RWPE2 (cell line): Measurements from ENCODE around the gene TLK1.

Experiments
- ATAC-seq: fragments of 200-7000 bp; cut with Tn5 transposase; 3 replicates; pipeline ENCODE4 v1.9.1; 2021; ENCODE audit warnings: low read depth
- DNase-seq: peaks from one replicate; pipeline ENCODE4 v3.0.0-alpha.2; 2020; ENCODE audit warnings: low spot score
- H3K27ac ChIP-seq: fragments of 450-650 bp; 2 replicates; pipeline ENCODE4 v1.5.1; 2017; ENCODE audit warnings: mild to moderate bottlenecking; ENCODE audit not compliant: poor library complexity, severe bottlenecking
- H3K27me3 ChIP-seq: fragments of 250-450 bp; sonication (Bioruptor Pico); 2 replicates; pipeline ENCODE4 v1.5.1; 2021; ENCODE audit warnings: mild to moderate bottlenecking, moderate library complexity; ENCODE audit not compliant: insufficient read depth, poor library complexity, severe bottlenecking
- H3K36me3 ChIP-seq: fragments of 250-450 bp; sonication (Bioruptor Pico); 2 replicates; pipeline ENCODE4 v1.5.1; 2020; ENCODE audit warnings: low read depth, mild to moderate bottlenecking, moderate library complexity
- H3K4me1 ChIP-seq: fragments of 250-450 bp; sonication (Bioruptor Pico); 2 replicates; pipeline ENCODE4 v1.5.1; 2021; ENCODE audit warnings: mild to moderate bottlenecking, moderate library complexity; ENCODE audit not compliant: insufficient read depth, poor library complexity, severe bottlenecking
- H3K4me3 ChIP-seq: fragments of 250-450 bp; sonication (Bioruptor Pico); 2 replicates; pipeline ENCODE4 v1.5.1; 2021; ENCODE audit warnings: mild to moderate bottlenecking, moderate library complexity; ENCODE audit not compliant: severe bottlenecking
- H3K9me3 ChIP-seq: fragments of 250-450 bp; sonication (Bioruptor Pico); 2 replicates; pipeline ENCODE4 v1.5.1; 2021; ENCODE audit warnings: mild to moderate bottlenecking, moderate library complexity; ENCODE audit not compliant: severe bottlenecking
- CTCF ChIP-seq: fragments of 450-650 bp; IDR thresholded peaks from one replicate; pipeline ENCODE4 v1.5.1; 2017; ENCODE audit warnings: mild to moderate bottlenecking, moderate library complexity; ENCODE audit not compliant: poor library complexity, severe bottlenecking

Gene TLK1

DNA sequence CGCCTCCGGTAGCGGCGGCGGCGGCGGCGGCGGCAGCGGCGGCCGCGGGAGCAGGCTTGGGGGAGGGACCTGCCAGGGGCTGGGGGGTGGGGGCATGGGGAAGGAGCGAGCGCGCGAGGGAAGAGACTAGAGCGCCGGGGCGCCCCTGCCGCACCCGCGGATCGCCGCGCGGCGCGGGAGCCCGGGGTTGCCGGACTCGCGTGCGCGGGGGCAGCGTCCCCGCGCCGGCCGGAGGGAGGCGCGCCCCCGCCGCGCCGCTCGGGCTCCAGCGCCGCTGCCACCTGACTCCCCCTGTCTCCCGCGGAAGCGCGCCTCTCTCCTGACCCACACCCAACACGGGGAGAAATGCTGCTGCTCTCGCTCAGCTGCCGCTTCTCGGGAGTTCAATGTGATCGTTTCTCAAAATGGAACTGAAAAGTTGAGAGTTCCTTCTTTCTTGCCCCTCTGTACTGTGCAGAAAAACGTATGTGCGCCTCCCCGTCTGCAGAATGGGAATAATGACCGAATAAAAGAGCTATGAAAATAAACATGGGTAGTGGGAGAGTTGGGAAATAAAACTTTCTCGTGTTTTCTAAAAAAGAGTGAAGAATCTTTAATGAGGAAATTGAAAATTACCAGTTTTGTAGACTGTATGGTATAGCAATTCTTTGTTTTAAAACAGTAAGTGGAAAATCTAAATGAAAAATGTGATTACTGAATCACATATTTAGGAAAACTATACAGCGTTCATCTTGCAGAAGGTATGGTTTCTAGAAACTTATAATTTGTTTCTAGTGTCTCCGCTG is 455 bp upstream of the TLK1 start:
- DNase-seq, result peak; percentile 64
- peak overlapping the region; percentile 91 for H3K27ac ChIP-seq

DNA sequence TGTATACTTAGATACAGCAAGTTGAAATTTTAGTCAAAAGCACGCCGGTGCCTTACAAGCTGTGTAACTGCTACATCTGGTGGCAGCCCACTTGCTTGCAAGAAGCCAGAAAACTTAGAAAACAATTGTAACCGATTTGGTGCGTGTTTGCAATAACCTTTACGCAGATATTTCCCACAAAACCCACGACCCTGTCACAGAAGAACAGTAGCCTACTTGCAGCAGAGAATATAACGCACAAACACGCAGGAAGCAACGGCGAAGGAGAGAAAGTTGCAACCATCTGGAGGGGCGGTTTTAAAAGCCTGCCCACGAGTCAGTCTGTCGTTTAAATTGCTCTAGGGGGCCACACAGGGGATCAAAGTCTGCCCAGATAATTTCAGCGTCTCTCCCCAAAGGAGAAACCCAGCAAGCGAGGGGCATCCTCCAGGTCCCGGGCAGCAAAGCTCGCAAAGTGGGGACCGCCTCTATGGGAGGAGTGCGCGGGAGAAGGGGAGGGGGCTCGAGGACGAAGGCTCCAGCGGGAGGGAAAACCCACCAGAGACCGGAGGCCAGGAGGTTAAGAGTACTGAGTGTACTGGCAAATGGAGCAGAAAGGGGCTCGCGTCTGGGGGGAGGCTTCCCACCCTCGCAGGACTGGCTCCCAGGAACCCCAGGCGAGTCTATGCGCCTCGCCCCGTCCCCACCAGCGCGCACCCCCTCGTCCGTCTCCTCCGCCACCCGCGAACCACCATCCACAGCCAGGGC is 1.1 kb downstream of the TLK1 start:
- ATAC-seq (peak; percentile 45), DNase-seq (peak; percentile 51)
- Histone ChIP-seq H3K9me3 (no peaks in the 10 kb centered on the region), H3K27ac (peak overlapping the region; percentile 91), H3K4me1 (peaks cover 13% of the 10 kb centered on the region), H3K4me3 (peak overlapping the region; percentile 64), H3K27me3 (no peaks in the 10 kb centered on the region), H3K36me3 (no peaks in the 10 kb centered on the region)
- peak; percentile 59 for TF ChIP-seq CTCF

More for the DNA sequence above, 455 bp upstream of the TLK1 start:
- peak overlapping the region; percentile 64 for H3K4me3 ChIP-seq
- H3K27me3 ChIP-seq, result no peaks in the 10 kb centered on the region
- TF ChIP-seq CTCF, result peak; percentile 26
- H3K4me1 ChIP-seq, result peaks cover 7% of the 10 kb centered on the region
- H3K9me3 ChIP-seq, result no peaks in the 10 kb centered on the region
- no peaks in the 10 kb centered on the region for H3K36me3 ChIP-seq
- peak; percentile 58 for ATAC-seq

GRCh38 chr2:171158790-171159371 is 1.8 kb downstream of the TLK1 start:
- H3K27me3 ChIP-seq, result no peaks in the 10 kb centered on the region
- no peak for TF ChIP-seq CTCF
- peak overlapping the region; percentile 91 for H3K27ac ChIP-seq
- peaks cover 15% of the 10 kb centered on the region for H3K4me1 ChIP-seq
- H3K9me3 ChIP-seq, result no peaks in the 10 kb centered on the region
- ATAC-seq (no peak), DNase-seq (no peak)
- H3K4me3 ChIP-seq, result peak overlapping the region; percentile 64
- no peaks in the 10 kb centered on the region for H3K36me3 ChIP-seq

GRCh38 chr2:171158036-171158789 is 2.5 kb downstream of the TLK1 start:
- H3K9me3 ChIP-seq, result no peaks in the 10 kb centered on the region
- peaks cover 14% of the 10 kb centered on the region for H3K4me1 ChIP-seq
- no peak for TF ChIP-seq CTCF
- H3K27ac ChIP-seq, result no peak overlapping the region
- no peak for DNase-seq
- no peaks in the 10 kb centered on the region for H3K27me3 ChIP-seq
- no peak for ATAC-seq
- H3K36me3 ChIP-seq, result no peaks in the 10 kb centered on the region
- H3K4me3 ChIP-seq, result peak overlapping the region; percentile 64
